Esophagus muscularis mucosa (tissue), 4 donors: ENCODE results near the gene KCTD1. TPM values are rescaled to one million over a fixed set of nuclear protein-coding genes. Genes with fewer than 3 reads are reported as not detected.
A peak's percentile ranks its signal among the peaks of the same experiment; 100 is the strongest.

ENCODE experiments used
- DNase-seq: peaks from one replicate; pipeline ENCODE4 v3.0.0-alpha.2; 2017; ENCODE audit errors: extremely low spot score
- H3K27ac ChIP-seq, 4 donors: fragments of 200-600 bp; sonication (generic); replicated peaks in 1 of 4; 1 replicate in 3 of 4; 2 replicates in 1 of 4; pipeline ENCODE4 v1.5.1; 2016 to 2019; ENCODE audit warnings: mild to moderate bottlenecking in 1 of 4
- H3K27me3 ChIP-seq, 4 donors: fragments of 200-600 bp; sonication (generic); one replicate each; pipeline versions ENCODE4 v1.5.1 to v1.6.0; 2016 to 2019
- H3K36me3 ChIP-seq, 4 donors: fragments of 200-600 bp; sonication (generic); one replicate each; pipeline ENCODE4 v1.5.1; 2016 to 2019
- H3K4me1 ChIP-seq, 4 donors: fragments of 200-600 bp; sonication (generic); one replicate each; pipeline ENCODE4 v1.5.1; 2016 to 2019
- H3K4me3 ChIP-seq, 4 donors: fragments of 200-600 bp; sonication (generic); 1 replicate in 2 of 4; 2 replicates in 2 of 4; pipeline ENCODE4 v1.5.1; 2016 to 2019; ENCODE audit warnings: mild to moderate bottlenecking in 4 of 4, moderate library complexity in 1 of 4
- H3K9me3 ChIP-seq, 4 donors: fragments of 200-600 bp; sonication (generic); 1 replicate in 3 of 4; 2 replicates in 1 of 4; pipeline ENCODE4 v1.5.1; 2016 to 2019
- EP300 ChIP-seq: sonication (generic); formaldehyde crosslinking; IDR thresholded peaks from one replicate; pipeline ENCODE4 v1.6.1; 2017; ENCODE audit warnings: antibody characterized with exemption
- POLR2A ChIP-seq: fragments of 450-650 bp; IDR thresholded peaks from one replicate; pipeline ENCODE4 v1.6.1; 2017; ENCODE audit warnings: antibody characterized with exemption, moderate library complexity, mild to moderate bottlenecking, low read depth
- POLR2AphosphoS5 ChIP-seq, 2 donors: sonication (generic); formaldehyde crosslinking; IDR thresholded peaks; one replicate each; pipeline ENCODE4 v1.6.1; 2017; ENCODE audit warnings: antibody characterized with exemption in 2 of 2
- WGBS: methylation state at CpG from one replicate; pipeline ENCODE4 v1.1.5; 2018; 5-methylcytosine and 5-hydroxymethylcytosine counted together
- intact Hi-C: fragments of 100-400 bp; cut with DNase I; formaldehyde crosslinking; loops from one replicate; pipeline ENCODE4 v1.15.1; 2023
- total RNA-seq, 4 donors: library from RNA; depleted of rRNA; stranded (reverse); fragments of >200 nt; gene quantifications; one replicate each; pipeline versions ENCODE4 v1.1.0 to v1.2.1, GENCODE V29; 2016
- TF ChIP-seq, protein P1 (sequence below), 3 experiments: fragments of 200-600 bp in 2 of 3; fragments of 450-650 bp in 1 of 3; sonication (generic) in 2 of 3; IDR thresholded peaks; one replicate each; pipeline ENCODE4 v1.5.1; 2017 to 2019; ENCODE audit warnings: antibody characterized with exemption in 3 of 3, mild to moderate bottlenecking in 2 of 3, moderate library complexity in 1 of 3

Gene KCTD1
- total RNA-seq, 4 donors from 2014 or later, result 7.1 to 17.6 (median 12.7) TPM

- Histone ChIP-seq H3K4me1 (no peaks in the 10 kb centered on the region), H3K27ac (no peak overlapping the region), H3K27me3 (no peaks in the 10 kb centered on the region), H3K9me3 (no peaks in the 10 kb centered on the region), H3K36me3 (no peaks in the 10 kb centered on the region), H3K4me3 (no peak overlapping the region)
- intact Hi-C loops, result no loop called here
- TF ChIP-seq, protein P1, sequence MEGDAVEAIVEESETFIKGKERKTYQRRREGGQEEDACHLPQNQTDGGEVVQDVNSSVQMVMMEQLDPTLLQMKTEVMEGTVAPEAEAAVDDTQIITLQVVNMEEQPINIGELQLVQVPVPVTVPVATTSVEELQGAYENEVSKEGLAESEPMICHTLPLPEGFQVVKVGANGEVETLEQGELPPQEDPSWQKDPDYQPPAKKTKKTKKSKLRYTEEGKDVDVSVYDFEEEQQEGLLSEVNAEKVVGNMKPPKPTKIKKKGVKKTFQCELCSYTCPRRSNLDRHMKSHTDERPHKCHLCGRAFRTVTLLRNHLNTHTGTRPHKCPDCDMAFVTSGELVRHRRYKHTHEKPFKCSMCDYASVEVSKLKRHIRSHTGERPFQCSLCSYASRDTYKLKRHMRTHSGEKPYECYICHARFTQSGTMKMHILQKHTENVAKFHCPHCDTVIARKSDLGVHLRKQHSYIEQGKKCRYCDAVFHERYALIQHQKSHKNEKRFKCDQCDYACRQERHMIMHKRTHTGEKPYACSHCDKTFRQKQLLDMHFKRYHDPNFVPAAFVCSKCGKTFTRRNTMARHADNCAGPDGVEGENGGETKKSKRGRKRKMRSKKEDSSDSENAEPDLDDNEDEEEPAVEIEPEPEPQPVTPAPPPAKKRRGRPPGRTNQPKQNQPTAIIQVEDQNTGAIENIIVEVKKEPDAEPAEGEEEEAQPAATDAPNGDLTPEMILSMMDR (IDR thresholded peaks at IDR 0.05), result no peak
- TF ChIP-seq POLR2AphosphoS5 (IDR thresholded peaks at IDR 0.05) (no peak), EP300 (no peak), POLR2A (no peak)
- 100% methylated on average over 5 of the region's 9 CpGs for WGBS
- peak; percentile 57 for DNase-seq
These were observed 128.6 kb downstream of the KCTD1 start for GRCh38 chr18:26419746-26420145.

DNA sequence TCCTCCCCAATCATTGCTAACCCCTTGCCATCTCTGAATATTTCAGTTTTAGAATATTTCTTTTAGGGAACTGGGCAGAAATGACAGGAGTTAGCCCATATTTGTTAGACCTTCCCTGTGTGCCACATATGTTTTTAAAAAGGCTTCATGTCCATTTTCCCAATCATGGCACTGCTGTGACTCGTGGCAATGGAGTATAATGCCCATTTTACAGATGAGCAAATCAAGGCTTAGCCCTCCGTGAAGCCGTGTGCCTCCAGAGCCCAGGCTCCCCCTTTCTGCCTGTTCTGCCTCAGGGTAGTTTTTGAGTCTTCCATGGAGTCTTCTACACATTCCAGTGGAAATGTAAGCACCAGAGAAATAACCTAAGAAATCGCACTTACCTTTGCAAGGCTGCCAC, 130.1 kb downstream of the KCTD1 start:
- DNase-seq, result no peak
- Histone ChIP-seq H3K9me3 (no peaks in the 10 kb centered on the region), H3K36me3 (no peaks in the 10 kb centered on the region), H3K27ac (no peak overlapping the region), H3K27me3 (no peaks in the 10 kb centered on the region), H3K4me3 (no peak overlapping the region), H3K4me1 (no peaks in the 10 kb centered on the region)
- TF ChIP-seq POLR2A (no peak), EP300 (no peak)
- TF ChIP-seq, protein P1 (IDR thresholded peaks at IDR 0.05), result no peak
- WGBS, result 90% methylated on average over 4 of the region's 4 CpGs
- intact Hi-C loops, result no loop called here

DNA sequence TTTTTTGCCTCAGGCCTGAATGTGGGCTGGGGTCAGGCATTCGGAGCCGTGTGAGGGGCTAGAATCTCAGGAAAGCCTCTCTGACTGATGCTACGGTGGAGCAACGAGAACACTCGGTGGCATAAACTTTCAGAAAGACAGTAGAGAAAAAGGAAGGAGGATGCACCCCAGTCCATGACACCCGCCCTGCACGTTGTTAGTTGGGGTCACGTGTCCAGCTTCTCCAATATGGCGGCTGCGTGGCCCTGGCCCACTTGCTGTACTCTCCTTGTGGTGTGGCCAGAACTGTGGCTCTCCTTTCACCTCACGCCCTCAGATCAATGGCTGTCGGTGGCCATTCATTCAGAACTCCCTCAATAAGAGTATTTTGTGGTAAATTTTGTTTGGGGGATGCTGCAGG, 131.2 kb downstream of the KCTD1 start:
- no peak overlapping the region for H3K27ac ChIP-seq
- H3K4me3 ChIP-seq, result no peak overlapping the region
- H3K4me1 ChIP-seq, result no peaks in the 10 kb centered on the region
- no peak for TF ChIP-seq EP300
- no peak for TF ChIP-seq POLR2A
- TF ChIP-seq, protein P1 (IDR thresholded peaks at IDR 0.05), result no peak
- no peak for TF ChIP-seq POLR2AphosphoS5 (IDR thresholded peaks at IDR 0.05)
- no peaks in the 10 kb centered on the region for H3K9me3 ChIP-seq
- 95% methylated on average over 12 of the region's 12 CpGs for WGBS
- intact Hi-C loops, result no loop called here
- no peak for DNase-seq
- H3K27me3 ChIP-seq, result no peaks in the 10 kb centered on the region
- no peaks in the 10 kb centered on the region for H3K36me3 ChIP-seq

DNA sequence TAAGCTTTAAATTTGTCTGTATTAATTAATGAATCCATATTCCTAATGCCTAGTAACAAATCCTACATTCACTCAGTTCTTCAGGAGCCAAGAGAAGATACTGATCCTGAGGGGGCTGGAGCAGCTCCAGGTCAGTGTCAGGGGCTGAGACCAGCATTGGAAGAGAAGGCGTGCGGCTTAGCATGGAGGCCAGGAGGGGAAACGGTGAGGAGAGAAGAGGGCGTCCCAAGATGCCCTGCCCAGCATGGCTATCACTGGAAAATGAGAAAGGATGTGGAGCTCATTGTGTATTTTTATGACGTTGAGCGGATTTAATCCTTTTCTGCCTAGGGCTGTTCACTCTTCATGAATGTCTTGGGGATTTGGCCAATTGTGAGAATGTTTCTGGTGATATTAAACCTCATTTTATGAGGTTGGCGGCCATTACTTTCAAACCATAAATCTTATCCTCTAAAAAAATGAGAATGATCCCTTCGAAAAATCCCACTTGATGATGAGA, 131.7 kb downstream of the KCTD1 start:
- no peak overlapping the region for H3K27ac ChIP-seq
- TF ChIP-seq EP300 (no peak), POLR2AphosphoS5 (IDR thresholded peaks at IDR 0.05) (no peak), POLR2A (no peak)
- TF ChIP-seq, protein P1 (IDR thresholded peaks at IDR 0.05), result no peak
- no peak for DNase-seq
- no peaks in the 10 kb centered on the region for H3K4me1 ChIP-seq
- 89% methylated on average over 8 of the region's 8 CpGs for WGBS
- no peaks in the 10 kb centered on the region for H3K36me3 ChIP-seq
- no peak overlapping the region for H3K4me3 ChIP-seq
- intact Hi-C loops, result no loop called here
- H3K9me3 ChIP-seq, result no peaks in the 10 kb centered on the region
- no peaks in the 10 kb centered on the region for H3K27me3 ChIP-seq

DNA sequence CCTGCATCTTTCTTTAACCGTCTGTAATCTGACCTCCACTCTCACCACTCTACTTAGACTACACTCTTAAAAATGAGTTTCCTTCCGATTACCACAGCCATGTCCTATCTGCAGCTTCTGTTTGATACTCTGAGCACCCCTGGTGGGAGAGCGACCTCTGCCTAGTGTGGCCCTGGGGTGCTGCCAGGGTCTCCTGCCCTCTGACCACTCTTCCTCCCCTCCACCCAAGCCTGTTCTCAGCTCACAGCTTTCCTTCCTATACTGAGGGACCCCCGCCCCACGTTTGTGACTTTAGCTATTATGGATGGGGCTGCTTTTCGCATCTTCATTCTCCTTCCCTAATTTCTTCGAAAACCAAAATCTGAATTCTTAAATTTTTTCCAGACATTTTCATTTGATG, 132.7 kb downstream of the KCTD1 start:
- no peak overlapping the region for H3K4me3 ChIP-seq
- intact Hi-C loops, result no loop called here
- WGBS, result 70% methylated on average over 7 of the region's 7 CpGs
- H3K36me3 ChIP-seq, result no peaks in the 10 kb centered on the region
- H3K9me3 ChIP-seq, result no peaks in the 10 kb centered on the region
- no peak overlapping the region for H3K27ac ChIP-seq
- H3K27me3 ChIP-seq, result no peaks in the 10 kb centered on the region
- DNase-seq, result no peak
- no peaks in the 10 kb centered on the region for H3K4me1 ChIP-seq
- TF ChIP-seq, protein P1 (IDR thresholded peaks at IDR 0.05), result no peak
- no peak for TF ChIP-seq POLR2A
- TF ChIP-seq EP300, result no peak
- no peak for TF ChIP-seq POLR2AphosphoS5 (IDR thresholded peaks at IDR 0.05)
